Ascending aorta (tissue), 2 donors: ENCODE measurements around the gene USP36. TPM values are rescaled to one million over a fixed set of nuclear protein-coding genes. Genes with fewer than 3 reads are reported as not detected.

ENCODE experiments used
- DNase-seq, 2 donors: peaks; one replicate each; pipeline ENCODE4 v3.0.0-alpha.2; 2019; ENCODE audit warnings: low spot score in 2 of 2
- H3K27ac ChIP-seq, 2 donors: fragments of 200-600 bp; sonication (generic); one replicate each; pipeline ENCODE4 v1.5.1; 2016 to 2017; ENCODE audit warnings: mild to moderate bottlenecking in 1 of 2
- H3K27me3 ChIP-seq: fragments of 200-600 bp; sonication (generic); one replicate; pipeline ENCODE4 v1.5.1; 2017
- H3K36me3 ChIP-seq, 2 donors: fragments of 200-600 bp; sonication (generic); one replicate each; pipeline ENCODE4 v1.5.1; 2016
- H3K4me1 ChIP-seq, 2 donors: fragments of 200-600 bp; sonication (generic); one replicate each; pipeline ENCODE4 v1.5.1; 2016 to 2017; ENCODE audit warnings: mild to moderate bottlenecking in 1 of 2
- H3K4me3 ChIP-seq, 2 donors: fragments of 200-600 bp; sonication (generic); one replicate each; pipeline ENCODE4 v1.5.1; 2016 to 2017; ENCODE audit warnings: mild to moderate bottlenecking in 1 of 2
- H3K9me3 ChIP-seq, 2 donors: fragments of 200-600 bp; sonication (generic); one replicate each; pipeline ENCODE4 v1.5.1; 2016
- intact Hi-C: fragments of 100-400 bp; cut with DNase I; formaldehyde crosslinking; loops from one replicate; pipeline ENCODE4 v1.15.1; 2023
- total RNA-seq: library from RNA; depleted of rRNA; stranded (reverse); fragments of >200 nt; gene quantifications from one replicate; pipeline ENCODE4 v1.1.0, GENCODE V29; 2016
- TF ChIP-seq, protein P1 (sequence below), 3 experiments: fragments of 200-600 bp in 2 of 3; fragments of 450-650 bp in 1 of 3; sonication (generic) in 2 of 3; IDR thresholded peaks; one replicate each; pipeline ENCODE4 v1.5.1; 2016 to 2019; ENCODE audit warnings: antibody characterized with exemption in 3 of 3, mild to moderate bottlenecking in 1 of 3, moderate library complexity in 1 of 3

The USP36 gene
- total RNA-seq, 1 donor from 2014 or later: 111 TPM

DNA sequence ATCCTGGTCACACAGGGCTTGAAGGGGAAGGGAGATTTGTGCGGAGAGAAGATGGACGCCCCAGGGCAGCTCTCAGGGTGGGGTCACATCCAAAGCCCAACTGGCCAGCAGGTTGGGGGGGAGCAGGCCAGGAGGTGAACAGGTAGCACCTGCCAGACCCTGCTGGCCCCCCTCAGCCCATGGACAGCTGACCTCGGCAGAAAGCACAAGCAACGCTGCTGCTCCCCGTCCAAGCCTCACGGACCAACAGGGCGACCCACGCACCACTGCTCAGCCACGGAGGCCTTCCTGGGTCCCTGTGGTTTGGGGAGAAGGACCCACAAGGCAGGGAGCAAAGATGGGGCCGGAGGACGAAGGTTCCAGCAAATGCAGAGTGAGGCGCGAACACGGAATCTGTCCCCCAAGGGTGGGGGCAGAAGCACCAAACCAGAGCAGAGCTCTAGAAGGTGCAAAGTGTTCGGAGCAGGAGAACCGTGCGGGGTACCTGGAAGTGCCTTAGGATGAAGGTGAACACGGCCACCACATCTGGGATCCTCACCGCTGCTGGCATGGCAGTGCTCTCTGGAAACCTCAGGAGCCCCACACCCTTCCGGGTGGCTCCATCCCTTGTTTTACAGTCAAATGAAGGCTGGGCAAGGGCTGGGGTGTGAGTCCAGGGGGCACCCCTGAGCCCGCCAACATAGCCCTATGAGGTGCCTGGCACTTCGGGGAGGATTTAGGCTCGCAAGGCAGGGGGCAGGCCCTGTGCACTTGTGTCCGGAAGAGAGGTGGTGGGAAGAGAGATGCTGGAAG is 44.5 kb upstream of the USP36 start:
- Histone ChIP-seq H3K27me3 (no peaks in the 10 kb centered on the region), H3K4me1 (peaks cover 19 to 53% of the 10 kb centered on the region in 2 donors), H3K4me3 (no peak overlapping the region), H3K36me3 (no peaks in the 10 kb centered on the region), H3K9me3 (no peaks in the 10 kb centered on the region), H3K27ac (peak overlapping the region; percentile 90 to 97)
- TF ChIP-seq, protein P1, sequence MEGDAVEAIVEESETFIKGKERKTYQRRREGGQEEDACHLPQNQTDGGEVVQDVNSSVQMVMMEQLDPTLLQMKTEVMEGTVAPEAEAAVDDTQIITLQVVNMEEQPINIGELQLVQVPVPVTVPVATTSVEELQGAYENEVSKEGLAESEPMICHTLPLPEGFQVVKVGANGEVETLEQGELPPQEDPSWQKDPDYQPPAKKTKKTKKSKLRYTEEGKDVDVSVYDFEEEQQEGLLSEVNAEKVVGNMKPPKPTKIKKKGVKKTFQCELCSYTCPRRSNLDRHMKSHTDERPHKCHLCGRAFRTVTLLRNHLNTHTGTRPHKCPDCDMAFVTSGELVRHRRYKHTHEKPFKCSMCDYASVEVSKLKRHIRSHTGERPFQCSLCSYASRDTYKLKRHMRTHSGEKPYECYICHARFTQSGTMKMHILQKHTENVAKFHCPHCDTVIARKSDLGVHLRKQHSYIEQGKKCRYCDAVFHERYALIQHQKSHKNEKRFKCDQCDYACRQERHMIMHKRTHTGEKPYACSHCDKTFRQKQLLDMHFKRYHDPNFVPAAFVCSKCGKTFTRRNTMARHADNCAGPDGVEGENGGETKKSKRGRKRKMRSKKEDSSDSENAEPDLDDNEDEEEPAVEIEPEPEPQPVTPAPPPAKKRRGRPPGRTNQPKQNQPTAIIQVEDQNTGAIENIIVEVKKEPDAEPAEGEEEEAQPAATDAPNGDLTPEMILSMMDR (IDR thresholded peaks at IDR 0.05): no peak
- intact Hi-C loops: loop anchor here (5.0 kb wide), 1 partner anchor 87 kb away; no protein-coding TSS in a partner anchor
- no peak for DNase-seq

DNA sequence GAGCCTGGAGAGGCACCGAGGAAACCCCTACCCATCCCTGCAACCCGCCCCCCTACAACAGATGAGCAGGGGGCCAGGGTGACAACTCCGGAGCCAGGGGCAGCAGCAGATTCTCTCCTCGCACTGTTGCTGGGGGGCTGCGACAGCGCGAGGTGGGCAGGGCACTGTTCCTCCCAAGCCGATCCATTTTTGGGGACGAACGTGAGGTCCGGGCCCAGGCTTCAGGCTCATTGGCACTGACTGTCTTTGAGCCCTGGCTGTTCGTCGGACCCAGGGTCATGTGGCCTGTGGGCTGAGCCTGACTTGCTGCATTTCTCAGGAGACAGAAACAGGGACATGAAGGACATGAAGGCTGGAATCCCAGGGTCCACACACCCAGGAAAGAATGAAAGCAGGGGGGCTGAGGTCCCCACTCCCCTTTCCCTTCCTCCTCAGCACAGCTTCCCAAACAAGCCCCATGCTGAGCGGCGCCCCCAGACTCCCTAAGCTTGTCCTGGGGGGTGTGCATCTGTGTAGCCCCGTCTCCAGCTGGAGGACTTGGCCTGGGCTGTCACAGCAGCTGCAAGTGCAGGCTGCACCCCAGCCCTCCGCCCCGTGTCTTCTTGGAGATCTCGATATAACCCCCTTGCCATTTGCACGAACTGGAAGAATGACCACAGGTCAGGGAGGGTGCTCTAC is 43.7 kb upstream of the USP36 start:
- Histone ChIP-seq H3K36me3 (no peaks in the 10 kb centered on the region), H3K9me3 (no peaks in the 10 kb centered on the region), H3K4me1 (peaks cover 21 to 56% of the 10 kb centered on the region in 2 donors), H3K27me3 (no peaks in the 10 kb centered on the region), H3K4me3 (peak overlapping the region; percentile 33 to 59), H3K27ac (peak overlapping the region; percentile 90 to 97)
- no peak for DNase-seq
- TF ChIP-seq, protein P1 (IDR thresholded peaks at IDR 0.05): no peak
- intact Hi-C loops: loop anchor here (5.0 kb wide), 1 partner anchor 88 kb away; no protein-coding TSS in a partner anchor

DNA sequence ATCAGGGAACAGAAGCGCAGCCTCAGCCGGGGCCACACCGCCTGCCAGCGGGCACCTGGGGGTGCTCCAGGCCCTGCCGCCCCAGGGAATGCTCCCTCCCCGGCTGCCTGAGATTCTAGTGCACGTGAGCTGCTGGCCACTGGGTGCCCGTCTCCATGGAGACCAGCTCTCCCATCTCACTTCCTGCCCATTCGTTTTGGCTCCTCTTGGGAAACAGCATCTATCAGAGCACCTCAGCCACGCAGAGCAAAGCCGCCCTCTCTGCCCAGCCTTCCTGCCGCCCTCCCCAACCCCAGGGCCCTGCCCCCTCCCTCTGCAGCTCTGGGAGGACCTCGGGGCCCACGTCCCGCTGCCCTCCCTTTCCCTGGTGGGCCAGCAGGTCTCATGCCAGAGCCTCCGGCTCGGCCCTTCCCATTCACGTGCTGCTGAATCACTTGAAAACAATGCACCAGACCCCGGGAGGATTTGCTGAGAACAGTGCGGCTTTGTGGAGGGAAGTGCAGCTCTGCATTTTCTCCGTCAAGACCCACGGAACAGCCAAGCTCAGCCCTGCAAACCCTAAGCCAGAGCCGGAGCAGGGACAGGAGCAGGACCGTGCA is 43.0 kb upstream of the USP36 start:
- DNase-seq: peak; percentile 75 to 94
- no peaks in the 10 kb centered on the region for H3K9me3 ChIP-seq
- intact Hi-C loops: loop anchor here (1.0 to 5.0 kb wide), 5 partner anchors 21 to 89 kb away; partner anchors contain the start of genes TIMP2 and USP36
- H3K36me3 ChIP-seq: no peaks in the 10 kb centered on the region
- TF ChIP-seq, protein P1 (IDR thresholded peaks at IDR 0.05): peak in 1 of 3 experiments; percentile 9
- peak overlapping the region; percentile 90 to 97 for H3K27ac ChIP-seq
- peaks cover 24 to 58% of the 10 kb centered on the region in 2 donors for H3K4me1 ChIP-seq
- peak overlapping the region; percentile 33 to 59 for H3K4me3 ChIP-seq
- H3K27me3 ChIP-seq: no peaks in the 10 kb centered on the region

DNA sequence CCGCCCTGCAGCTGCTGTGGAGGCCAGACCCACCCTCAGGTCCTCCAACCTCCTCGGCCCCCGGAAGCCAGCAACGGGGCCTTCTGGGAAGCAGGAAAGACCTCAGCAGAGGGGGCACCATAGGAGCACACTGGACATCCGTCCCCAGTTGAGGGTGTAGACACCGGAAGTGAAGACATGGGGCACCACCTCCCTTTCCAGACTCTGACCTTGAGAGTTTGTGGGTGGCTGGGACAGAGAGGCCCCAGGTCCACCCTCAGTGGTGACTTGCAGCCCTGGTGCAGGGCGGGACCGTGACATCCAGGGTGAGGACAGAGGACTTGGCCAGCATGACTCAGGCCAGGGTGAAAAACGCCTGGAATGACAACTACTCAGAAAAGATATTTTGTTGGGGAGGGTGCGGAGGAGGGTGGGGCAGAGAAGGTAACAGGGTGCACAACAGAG is 42.5 kb upstream of the USP36 start:
- H3K36me3 ChIP-seq: peaks cover 0 to under 1% of the 10 kb centered on the region in 2 donors
- H3K4me1 ChIP-seq: peaks cover 24 to 58% of the 10 kb centered on the region in 2 donors
- DNase-seq: peak; percentile 77 to 92
- TF ChIP-seq, protein P1 (IDR thresholded peaks at IDR 0.05): no peak
- no peaks in the 10 kb centered on the region for H3K27me3 ChIP-seq
- H3K4me3 ChIP-seq: peak overlapping the region; percentile 20 to 59
- intact Hi-C loops: loop anchor here (1.0 to 5.0 kb wide), 5 partner anchors 21 to 89 kb away; partner anchors contain the start of genes TIMP2 and USP36
- no peaks in the 10 kb centered on the region for H3K9me3 ChIP-seq
- peak overlapping the region; percentile 90 to 97 for H3K27ac ChIP-seq

DNA sequence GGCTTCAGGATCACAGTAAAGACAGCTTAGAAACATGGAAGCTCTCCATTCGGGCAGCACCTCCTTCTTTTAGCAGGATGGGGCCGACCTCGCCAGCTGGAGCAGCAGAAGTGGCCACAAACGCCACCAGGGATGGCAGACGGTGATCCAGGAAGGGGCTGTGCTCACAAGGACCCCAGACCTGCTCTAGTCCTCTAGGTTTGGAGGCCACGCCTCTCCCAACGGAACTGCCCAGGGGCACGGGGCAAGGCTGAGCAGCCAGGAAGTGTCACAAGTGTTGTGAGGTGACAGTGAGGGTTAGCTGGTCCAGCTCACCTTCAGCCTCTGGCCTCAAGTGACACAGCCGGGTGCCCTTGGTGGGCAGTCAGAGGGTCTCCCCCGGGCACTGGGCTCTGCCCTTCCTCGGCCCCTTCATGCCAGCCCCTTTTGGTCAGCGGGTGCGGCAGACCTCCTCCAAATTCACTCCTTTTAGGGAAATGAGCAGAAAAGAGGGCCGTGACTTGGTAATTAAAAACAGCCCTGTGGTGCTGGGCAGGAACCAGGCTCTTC is 42.0 kb upstream of the USP36 start:
- Histone ChIP-seq H3K9me3 (no peaks in the 10 kb centered on the region), H3K4me1 (peaks cover 24 to 58% of the 10 kb centered on the region in 2 donors), H3K36me3 (peaks cover 0 to 5% of the 10 kb centered on the region in 2 donors), H3K27me3 (no peaks in the 10 kb centered on the region), H3K27ac (peak overlapping the region; percentile 90 to 97), H3K4me3 (peak overlapping the region; percentile 20 to 59)
- TF ChIP-seq, protein P1 (IDR thresholded peaks at IDR 0.05): no peak
- no peak for DNase-seq
- intact Hi-C loops: loop anchor here (1.0 to 5.0 kb wide), 5 partner anchors 20 to 90 kb away; partner anchors contain the start of genes TIMP2 and USP36
